Epithelial cell of proximal tubule (primary cell): ENCODE measurements around the gene TMEM184A. TPM values are rescaled to one million over a fixed set of nuclear protein-coding genes. Genes with fewer than 3 reads are reported as not detected.

Source experiments
- DNase-seq: peaks from one replicate; pipeline ENCODE4 v3.0.0-alpha.2; 2011; ENCODE audit warnings: low read depth
- H3K4me3 ChIP-seq: 2 replicates; pipeline ENCODE4 v1.5.1; 2011; ENCODE audit warnings: low read depth, mild to moderate bottlenecking, low read length
- CTCF ChIP-seq: conservative IDR thresholded peaks from 2 replicates; pipeline ENCODE4 v1.5.1; 2012; ENCODE audit warnings: low read depth, mild to moderate bottlenecking, low read length
- total RNA-seq: library from RNA; depleted of rRNA; stranded (reverse); fragments of >200 nt; gene quantifications from 2 replicates; pipeline ENCODE4 v1.2.3, GENCODE V29; 2015

TMEM184A gene
- total RNA-seq, result 2.2 and 3.6 TPM in 2 replicates

GRCh38 chr7:1555813-1556543, at the start of gene TMEM184A:
TSS of gene TMEM184A (minus strand) at chr7:1556205. CDS start at chr7:1555484, 721 bp downstream.
- peak within 1 kb of the TSS; percentile 44 for H3K4me3 ChIP-seq
- TF ChIP-seq CTCF, result peak; percentile 70
- no peak for DNase-seq

GRCh38 chr7:1604383-1604782, 48.4 kb upstream of the TMEM184A start:
- no peak for DNase-seq
- TF ChIP-seq CTCF, result no peak
- H3K4me3 ChIP-seq, result no peak overlapping the region

GRCh38 chr7:1603346-1604225, 47.6 kb upstream of the TMEM184A start:
- DNase-seq, result no peak
- no peak for TF ChIP-seq CTCF
- no peak overlapping the region for H3K4me3 ChIP-seq

GRCh38 chr7:1602386-1602785, 46.4 kb upstream of the TMEM184A start:
- no peak overlapping the region for H3K4me3 ChIP-seq
- TF ChIP-seq CTCF, result no peak
- DNase-seq, result no peak

GRCh38 chr7:1601956-1602355, 46.0 kb upstream of the TMEM184A start:
- no peak for TF ChIP-seq CTCF
- no peak overlapping the region for H3K4me3 ChIP-seq
- no peak for DNase-seq

- TF ChIP-seq CTCF, result no peak
- DNase-seq, result no peak
- H3K4me3 ChIP-seq, result no peak overlapping the region
Measured at GRCh38 chr7:1599640-1600395, 43.8 kb upstream of the TMEM184A start.
